Endothelial cell of umbilical vein (primary cell): ENCODE results near the gene A3GALT2. TPM values are rescaled to one million over a fixed set of nuclear protein-coding genes. Genes with fewer than 3 reads are reported as not detected.

Experiments used
- BruUV-seq: library from RNA; stranded (reverse); fragments of 400-500 nt; replicated peaks from 2 replicates; lab custom pipeline; 2021; lab: Mats Ljungman, UMichigan
- CTCF ChIA-PET: fragments of 300-600, 350-600 bp; sonication (Branson Sonifier 250); formaldehyde crosslinking; loops from one replicate; lab custom pipeline; 2021; ENCODE audit warnings: antibody characterized with exemption, inconsistent platforms; lab: Charles Lee
- POLR2A ChIA-PET: fragments of 300-600, 350-600 bp; sonication (Branson Sonifier 250); formaldehyde crosslinking; loops from one replicate; lab custom pipeline; 2021; ENCODE audit warnings: antibody characterized with exemption, inconsistent platforms; lab: Charles Lee
- DNase-seq: peaks from one replicate; pipeline ENCODE4 v3.0.0-alpha.2; 2011; ENCODE audit warnings: low read depth, low spot score
- FAIRE-seq: peaks from 2 replicates; lab custom pipeline; 2011; peaks lifted over from hg19 to GRCh38; lab: Jason Lieb, UNC
- H2AFZ ChIP-seq: 2 replicates; pipeline ENCODE4 v1.6.0; 2012; ENCODE audit warnings: low read depth, low read length, control low read depth, inconsistent platforms
- H3K27ac ChIP-seq: 2 replicates; pipeline ENCODE4 v1.5.1; 2011; ENCODE audit warnings: low read depth, mild to moderate bottlenecking, control low read depth, low read length, moderate library complexity; ENCODE audit not compliant: insufficient read depth
- H3K27me3 ChIP-seq, 2 experiments: 2 replicates each; pipeline versions ENCODE4 v1.6.0 to v1.6.1; 2011; ENCODE audit warnings: low read length in 2 of 2, mixed read lengths in 1 of 2; ENCODE audit not compliant: control insufficient read depth in 2 of 2, insufficient read depth in 2 of 2
- H3K36me3 ChIP-seq, 2 experiments: 2 replicates in 1 of 2; 3 replicates in 1 of 2; pipeline ENCODE4 v1.5.1; 2011; ENCODE audit warnings: low read length in 2 of 2, mild to moderate bottlenecking in 1 of 2, moderate library complexity in 1 of 2; ENCODE audit not compliant: control insufficient read depth in 2 of 2, insufficient read depth in 2 of 2; ENCODE audit errors: extremely low read depth in 1 of 2
- H3K4me1 ChIP-seq: 3 replicates; pipeline ENCODE4 v1.5.1; 2011; ENCODE audit warnings: mild to moderate bottlenecking, low read length; ENCODE audit not compliant: control insufficient read depth, insufficient read depth; ENCODE audit errors: extremely low read depth
- H3K4me2 ChIP-seq: 2 replicates; pipeline ENCODE4 v1.6.1; 2011; ENCODE audit warnings: low read length, control low read depth, mixed read lengths; ENCODE audit not compliant: insufficient read depth
- H3K4me3 ChIP-seq, 3 experiments: fragments of 200-600 bp in 1 of 3; sonication (generic), shearing (Covaris generic) in 1 of 3; replicated peaks in 1 of 3; 2 replicates each; pipeline ENCODE4 v1.5.1; 2011 to 2016; ENCODE audit warnings: control low read depth in 3 of 3, low read length in 3 of 3, mild to moderate bottlenecking in 2 of 3, inconsistent platforms in 1 of 3, low read depth in 1 of 3, moderate library complexity in 1 of 3; ENCODE audit not compliant: insufficient read depth in 1 of 3
- H3K79me2 ChIP-seq: 2 replicates; pipeline ENCODE4 v1.6.0; 2012; ENCODE audit warnings: low read length, inconsistent platforms; ENCODE audit not compliant: control insufficient read depth, insufficient read depth
- H3K9ac ChIP-seq: replicated peaks from 2 replicates; pipeline ENCODE3; 2011; ENCODE audit warnings: low read length, control low read depth; ENCODE audit not compliant: insufficient read depth; ENCODE audit errors: extremely low read depth
- H3K9me1 ChIP-seq: replicated peaks from 3 replicates; pipeline ENCODE4 v1.6.0; 2011; ENCODE audit warnings: mild to moderate bottlenecking, low read length; ENCODE audit not compliant: control insufficient read depth, insufficient read depth; ENCODE audit errors: extremely low read depth
- H3K9me3 ChIP-seq: replicated peaks from 2 replicates; pipeline ENCODE4 v1.5.1; 2012; ENCODE audit warnings: low read length, inconsistent platforms; ENCODE audit not compliant: control insufficient read depth, insufficient read depth
- H4K20me1 ChIP-seq: replicated peaks from 2 replicates; pipeline ENCODE3; 2011; ENCODE audit warnings: mild to moderate bottlenecking, low read length; ENCODE audit not compliant: control insufficient read depth, insufficient read depth; ENCODE audit errors: extremely low read depth
- FOS ChIP-seq: IDR thresholded peaks from 2 replicates; pipeline ENCODE4 v1.6.1; 2011; ENCODE audit warnings: mild to moderate bottlenecking, low read length, moderate library complexity, borderline replicate concordance; ENCODE audit not compliant: insufficient read depth
- MYC ChIP-seq: IDR thresholded peaks from one replicate; pipeline ENCODE4 v1.6.1; 2011; ENCODE audit warnings: mild to moderate bottlenecking, low read depth, low read length
- dilution Hi-C: fragments of 300-500 bp; cut with MboI; formaldehyde crosslinking; loops from one replicate; pipeline ENCODE4 v1.15.0; 2019; ENCODE audit warnings: low sequenced_read_pairs; ENCODE audit not compliant: extremely low pct_ligation_motif_present
- intact Hi-C: fragments of 100-400 bp; cut with micrococcal nuclease; formaldehyde crosslinking; loops from one replicate; pipeline ENCODE4 v1.10.0; 2022
- polyA plus RNA-seq, 4 experiments: library from polyadenylated mRNA; depleted of rRNA in 3 of 4; stranded (reverse) in 3 of 4; unstranded in 1 of 4; fragments of >200 nt; gene quantifications; 2 replicates each; pipeline versions ENCODE4 v1.2.1 to v1.2.3, GENCODE V29; 2011 to 2012; ENCODE audit warnings: missing spikeins in 1 of 4
- total RNA-seq: library from RNA; stranded (reverse); gene quantifications from 2 replicates; pipeline ENCODE4 v1.2.3, GENCODE V29; 2021
- TF ChIP-seq, protein P1 (sequence below), 2 donors: IDR thresholded peaks; 1 replicate in 1 of 2; 2 replicates in 1 of 2; pipeline ENCODE4 v1.5.1; 2011; ENCODE audit warnings: low read length in 2 of 2, mild to moderate bottlenecking in 2 of 2, moderate library complexity in 2 of 2, control low read depth in 1 of 2, inconsistent platforms in 1 of 2, low read depth in 1 of 2; ENCODE audit not compliant: insufficient read depth in 1 of 2; ENCODE audit errors: extremely low read depth in 1 of 2

Gene A3GALT2
- total and polyA plus RNA-seq, 2 donors (not counting 3 experiments of a cell fraction or from before 2014, with no cell fraction given), result not detected

DNA sequence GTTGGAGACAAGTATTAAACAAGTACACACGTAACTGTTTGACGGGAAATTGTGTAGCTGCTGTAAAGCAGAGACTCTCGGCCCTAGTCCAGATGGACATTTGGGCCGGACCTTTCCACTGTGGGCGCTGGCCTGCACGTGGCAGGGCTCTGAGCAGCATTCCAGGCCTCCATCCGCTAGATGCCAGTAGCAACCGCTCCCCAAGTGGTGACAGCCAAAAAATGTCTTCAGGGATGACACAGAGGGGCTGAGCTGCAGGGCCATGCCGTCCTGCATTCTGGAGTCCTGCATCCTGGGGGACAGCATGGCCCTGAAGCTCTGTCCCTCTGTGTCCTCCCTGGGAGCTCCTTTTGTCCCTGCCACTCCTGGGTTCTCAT, 24.8 kb downstream of the A3GALT2 start:
- POLR2A ChIA-PET, result interaction anchor here (1.0 to 1.6 kb wide), 2 partner anchors 51 to 160 kb away, joined by 3 to 8 read pairs; no protein-coding TSS in a partner anchor
- H3K9me3 ChIP-seq, result no peaks in the 10 kb centered on the region

More for the DNA sequence above, 24.8 kb downstream of the A3GALT2 start:
- Histone ChIP-seq H3K9me1 (no peaks in the 10 kb centered on the region), H4K20me1 (no peaks in the 10 kb centered on the region), H3K4me1 (no peaks in the 10 kb centered on the region), H3K27me3 (no peaks in the 10 kb centered on the region), H3K9ac (no peak overlapping the region), H3K4me3 (no peak overlapping the region), H3K4me2 (no peak overlapping the region), H3K79me2 (no peaks in the 10 kb centered on the region), H2AFZ (no peak overlapping the region), H3K27ac (no peak overlapping the region), H3K36me3 (peaks cover 3 to 20% of the 10 kb centered on the region in 2 experiments)
- CTCF ChIA-PET, result interaction anchor here (0.6 to 5.8 kb wide), 55 partner anchors 8 to 1448 kb away, joined by 3 to 97 read pairs (median 5); partner anchors contain the start of genes A3GALT2, TRIM62 and ZSCAN20
- no peak for TF ChIP-seq FOS
- TF ChIP-seq MYC, result no peak
- TF ChIP-seq, protein P1, sequence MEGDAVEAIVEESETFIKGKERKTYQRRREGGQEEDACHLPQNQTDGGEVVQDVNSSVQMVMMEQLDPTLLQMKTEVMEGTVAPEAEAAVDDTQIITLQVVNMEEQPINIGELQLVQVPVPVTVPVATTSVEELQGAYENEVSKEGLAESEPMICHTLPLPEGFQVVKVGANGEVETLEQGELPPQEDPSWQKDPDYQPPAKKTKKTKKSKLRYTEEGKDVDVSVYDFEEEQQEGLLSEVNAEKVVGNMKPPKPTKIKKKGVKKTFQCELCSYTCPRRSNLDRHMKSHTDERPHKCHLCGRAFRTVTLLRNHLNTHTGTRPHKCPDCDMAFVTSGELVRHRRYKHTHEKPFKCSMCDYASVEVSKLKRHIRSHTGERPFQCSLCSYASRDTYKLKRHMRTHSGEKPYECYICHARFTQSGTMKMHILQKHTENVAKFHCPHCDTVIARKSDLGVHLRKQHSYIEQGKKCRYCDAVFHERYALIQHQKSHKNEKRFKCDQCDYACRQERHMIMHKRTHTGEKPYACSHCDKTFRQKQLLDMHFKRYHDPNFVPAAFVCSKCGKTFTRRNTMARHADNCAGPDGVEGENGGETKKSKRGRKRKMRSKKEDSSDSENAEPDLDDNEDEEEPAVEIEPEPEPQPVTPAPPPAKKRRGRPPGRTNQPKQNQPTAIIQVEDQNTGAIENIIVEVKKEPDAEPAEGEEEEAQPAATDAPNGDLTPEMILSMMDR (IDR thresholded peaks at IDR 0.05; ENCODE audit: extremely low read depth in 1 of 2, insufficient read depth in 1 of 2, low read depth in 1 of 2, low read length in 2 of 2), result no peak
- intact Hi-C loops (loop anchor here (5.0 kb wide), 2 partner anchors 39 to 316 kb away; partner anchors contain the start of gene ZNF362), dilution Hi-C loops (no loop called here)
- no peak for DNase-seq
- FAIRE-seq, result no peak
- no TSS peak for BruUV-seq
